ENCODE results near the gene SEC24C.

DNA sequence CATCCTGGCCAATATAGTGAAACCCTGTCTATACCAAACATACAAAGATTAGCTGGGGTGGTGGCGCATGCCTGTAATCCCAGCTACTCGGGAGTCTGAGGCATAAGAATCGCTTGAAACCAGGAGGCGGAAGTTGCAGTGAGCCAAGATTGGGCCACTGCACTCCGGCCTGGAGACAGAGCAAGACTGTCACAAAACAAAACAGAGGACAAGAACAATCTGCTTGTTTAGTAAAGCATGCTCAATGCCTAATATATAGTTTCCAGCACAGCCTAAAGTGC, 1.8 kb upstream of the SEC24C start:
- TF ChIP-seq, protein P1, sequence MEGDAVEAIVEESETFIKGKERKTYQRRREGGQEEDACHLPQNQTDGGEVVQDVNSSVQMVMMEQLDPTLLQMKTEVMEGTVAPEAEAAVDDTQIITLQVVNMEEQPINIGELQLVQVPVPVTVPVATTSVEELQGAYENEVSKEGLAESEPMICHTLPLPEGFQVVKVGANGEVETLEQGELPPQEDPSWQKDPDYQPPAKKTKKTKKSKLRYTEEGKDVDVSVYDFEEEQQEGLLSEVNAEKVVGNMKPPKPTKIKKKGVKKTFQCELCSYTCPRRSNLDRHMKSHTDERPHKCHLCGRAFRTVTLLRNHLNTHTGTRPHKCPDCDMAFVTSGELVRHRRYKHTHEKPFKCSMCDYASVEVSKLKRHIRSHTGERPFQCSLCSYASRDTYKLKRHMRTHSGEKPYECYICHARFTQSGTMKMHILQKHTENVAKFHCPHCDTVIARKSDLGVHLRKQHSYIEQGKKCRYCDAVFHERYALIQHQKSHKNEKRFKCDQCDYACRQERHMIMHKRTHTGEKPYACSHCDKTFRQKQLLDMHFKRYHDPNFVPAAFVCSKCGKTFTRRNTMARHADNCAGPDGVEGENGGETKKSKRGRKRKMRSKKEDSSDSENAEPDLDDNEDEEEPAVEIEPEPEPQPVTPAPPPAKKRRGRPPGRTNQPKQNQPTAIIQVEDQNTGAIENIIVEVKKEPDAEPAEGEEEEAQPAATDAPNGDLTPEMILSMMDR (conservative IDR thresholded peaks at IDR 0.05) = no peak
- TF ChIP-seq ZFX (IDR thresholded peaks at IDR 0.05) = no peak

Measured in C4-2B (cell line).